ENCODE data around the gene FOXP1.

The FOXP1 gene

GRCh38 chr3:71175691-71176365, 407.7 kb downstream of the FOXP1 start:
- TF ChIP-seq, protein P1, sequence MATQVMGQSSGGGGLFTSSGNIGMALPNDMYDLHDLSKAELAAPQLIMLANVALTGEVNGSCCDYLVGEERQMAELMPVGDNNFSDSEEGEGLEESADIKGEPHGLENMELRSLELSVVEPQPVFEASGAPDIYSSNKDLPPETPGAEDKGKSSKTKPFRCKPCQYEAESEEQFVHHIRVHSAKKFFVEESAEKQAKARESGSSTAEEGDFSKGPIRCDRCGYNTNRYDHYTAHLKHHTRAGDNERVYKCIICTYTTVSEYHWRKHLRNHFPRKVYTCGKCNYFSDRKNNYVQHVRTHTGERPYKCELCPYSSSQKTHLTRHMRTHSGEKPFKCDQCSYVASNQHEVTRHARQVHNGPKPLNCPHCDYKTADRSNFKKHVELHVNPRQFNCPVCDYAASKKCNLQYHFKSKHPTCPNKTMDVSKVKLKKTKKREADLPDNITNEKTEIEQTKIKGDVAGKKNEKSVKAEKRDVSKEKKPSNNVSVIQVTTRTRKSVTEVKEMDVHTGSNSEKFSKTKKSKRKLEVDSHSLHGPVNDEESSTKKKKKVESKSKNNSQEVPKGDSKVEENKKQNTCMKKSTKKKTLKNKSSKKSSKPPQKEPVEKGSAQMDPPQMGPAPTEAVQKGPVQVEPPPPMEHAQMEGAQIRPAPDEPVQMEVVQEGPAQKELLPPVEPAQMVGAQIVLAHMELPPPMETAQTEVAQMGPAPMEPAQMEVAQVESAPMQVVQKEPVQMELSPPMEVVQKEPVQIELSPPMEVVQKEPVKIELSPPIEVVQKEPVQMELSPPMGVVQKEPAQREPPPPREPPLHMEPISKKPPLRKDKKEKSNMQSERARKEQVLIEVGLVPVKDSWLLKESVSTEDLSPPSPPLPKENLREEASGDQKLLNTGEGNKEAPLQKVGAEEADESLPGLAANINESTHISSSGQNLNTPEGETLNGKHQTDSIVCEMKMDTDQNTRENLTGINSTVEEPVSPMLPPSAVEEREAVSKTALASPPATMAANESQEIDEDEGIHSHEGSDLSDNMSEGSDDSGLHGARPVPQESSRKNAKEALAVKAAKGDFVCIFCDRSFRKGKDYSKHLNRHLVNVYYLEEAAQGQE (IDR thresholded peaks at IDR 0.05; ENCODE audit: insufficient read depth in 1 of 2, low read depth in 2 of 2, low read length in 2 of 2): no peak
- TF ChIP-seq FOXP2 (optimal IDR thresholded peaks at IDR 0.05; ENCODE audit: borderline replicate concordance, extremely low read depth, extremely low read length, insufficient read depth): no peak
- no peak for TF ChIP-seq SIN3A (IDR thresholded peaks at IDR 0.05; ENCODE audit: borderline replicate concordance, insufficient read depth, low read length)
- no peak for TF ChIP-seq POLR2AphosphoS5 (IDR thresholded peaks at IDR 0.05; ENCODE audit: low read depth, low read length)
- no peak for TF ChIP-seq TAF1 (IDR thresholded peaks at IDR 0.05; ENCODE audit: borderline replicate concordance, insufficient read depth, low read length)

- TF ChIP-seq, protein P1 (IDR thresholded peaks at IDR 0.05; ENCODE audit: insufficient read depth in 1 of 2, low read depth in 2 of 2, low read length in 2 of 2): no peak
- TF ChIP-seq FOXP2 (optimal IDR thresholded peaks at IDR 0.05; ENCODE audit: borderline replicate concordance, extremely low read depth, extremely low read length, insufficient read depth): no peak
- no peak for TF ChIP-seq POLR2AphosphoS5 (IDR thresholded peaks at IDR 0.05; ENCODE audit: low read depth, low read length)
- TF ChIP-seq SIN3A (IDR thresholded peaks at IDR 0.05; ENCODE audit: borderline replicate concordance, insufficient read depth, low read length): no peak
- no peak for TF ChIP-seq TAF1 (IDR thresholded peaks at IDR 0.05; ENCODE audit: borderline replicate concordance, insufficient read depth, low read length)
Measured at GRCh38 chr3:71172951-71173350, 410.6 kb downstream of the FOXP1 start.

- TF ChIP-seq, protein P1 (IDR thresholded peaks at IDR 0.05; ENCODE audit: insufficient read depth in 1 of 2, low read depth in 2 of 2, low read length in 2 of 2): no peak
- no peak for TF ChIP-seq SIN3A (IDR thresholded peaks at IDR 0.05; ENCODE audit: borderline replicate concordance, insufficient read depth, low read length)
- TF ChIP-seq TAF1 (IDR thresholded peaks at IDR 0.05; ENCODE audit: borderline replicate concordance, insufficient read depth, low read length): no peak
- TF ChIP-seq POLR2AphosphoS5 (IDR thresholded peaks at IDR 0.05; ENCODE audit: low read depth, low read length): no peak
- TF ChIP-seq FOXP2 (optimal IDR thresholded peaks at IDR 0.05; ENCODE audit: borderline replicate concordance, extremely low read depth, extremely low read length, insufficient read depth): no peak
Measured at GRCh38 chr3:71172189-71172588, 411.3 kb downstream of the FOXP1 start.

GRCh38 chr3:71171247-71171646, 412.3 kb downstream of the FOXP1 start:
- TF ChIP-seq, protein P1 (IDR thresholded peaks at IDR 0.05; ENCODE audit: insufficient read depth in 1 of 2, low read depth in 2 of 2, low read length in 2 of 2): no peak
- TF ChIP-seq SIN3A (IDR thresholded peaks at IDR 0.05; ENCODE audit: borderline replicate concordance, insufficient read depth, low read length) (no peak), POLR2AphosphoS5 (IDR thresholded peaks at IDR 0.05; ENCODE audit: low read depth, low read length) (no peak), TAF1 (IDR thresholded peaks at IDR 0.05; ENCODE audit: borderline replicate concordance, insufficient read depth, low read length) (no peak), FOXP2 (optimal IDR thresholded peaks at IDR 0.05; ENCODE audit: borderline replicate concordance, extremely low read depth, extremely low read length, insufficient read depth) (no peak)
